Measurements from ENCODE around the gene SLC49A3.
"Not testable (repeated sequence)": the region's sequence is repeated elsewhere in the genome, so short reads cannot be mapped to it uniquely, and the experiment has no call there.

SLC49A3 gene

GRCh38 chr4:688854-689681 is at the start of gene SLC49A3:
Gene SLC49A3, minus strand, starts transcription at chr4:689151. Its CDS starts 24 bp downstream, at chr4:689127.
- peak in 3 of 10 donors; percentile 58 to 86 (median 72) for DNase-seq
- intact Hi-C loops (cut with DNase I): no loop called here

- peak in 2 of 10 donors; percentile 39 to 72 for DNase-seq
- intact Hi-C loops (cut with DNase I): not testable (repeated sequence)
Measured at GRCh38 chr4:736561-736960, 47.6 kb upstream of the SLC49A3 start.

- intact Hi-C loops (cut with DNase I): no loop called here
- DNase-seq: peak in 2 of 10 donors; percentile 39 to 81
Measured at GRCh38 chr4:735583-735982, 46.6 kb upstream of the SLC49A3 start.

- DNase-seq: peak in 2 of 10 donors; percentile 52 to 57
- intact Hi-C loops (cut with DNase I): no loop called here
Measured at GRCh38 chr4:734951-735350, 46.0 kb upstream of the SLC49A3 start.

- peak in 2 of 10 donors; percentile 12 to 67 for DNase-seq
- intact Hi-C loops (cut with DNase I): no loop called here
Measured at GRCh38 chr4:734075-734474, 45.1 kb upstream of the SLC49A3 start.

GRCh38 chr4:733631-733980 is 44.7 kb upstream of the SLC49A3 start:
- DNase-seq: peak in 1 of 10 donors; percentile 58
- intact Hi-C loops (cut with DNase I): no loop called here

GRCh38 chr4:732911-733630 is 44.1 kb upstream of the SLC49A3 start:
- DNase-seq: peak in 2 of 10 donors; percentile 55 to 74
- intact Hi-C loops (cut with DNase I): no loop called here

- intact Hi-C loops (cut with DNase I): no loop called here
- DNase-seq: no peak
Measured at GRCh38 chr4:732486-732885, 43.5 kb upstream of the SLC49A3 start.

GRCh38 chr4:731954-732353 is 43.0 kb upstream of the SLC49A3 start:
- intact Hi-C loops (cut with DNase I); DNase-seq: not testable (repeated sequence)

GRCh38 chr4:730946-731904 is 42.3 kb upstream of the SLC49A3 start:
- intact Hi-C loops (cut with DNase I); DNase-seq: not testable (repeated sequence)

GRCh38 chr4:730511-730910 is 41.6 kb upstream of the SLC49A3 start:
- intact Hi-C loops (cut with DNase I): no loop called here
- DNase-seq: no peak

- intact Hi-C loops (cut with DNase I): no loop called here
- no peak for DNase-seq
Measured at GRCh38 chr4:729336-730315, 40.7 kb upstream of the SLC49A3 start.

- intact Hi-C loops (cut with DNase I): no loop called here
- no peak for DNase-seq
Measured at GRCh38 chr4:727576-727975, 38.6 kb upstream of the SLC49A3 start.

- peak in 3 of 10 donors; percentile 14 to 82 (median 20) for DNase-seq
- intact Hi-C loops (cut with DNase I): no loop called here
Measured at GRCh38 chr4:726838-727237, 37.9 kb upstream of the SLC49A3 start.

GRCh38 chr4:726235-726787 is 37.4 kb upstream of the SLC49A3 start:
- DNase-seq: peak in 2 of 10 donors; percentile 25 to 79
- intact Hi-C loops (cut with DNase I): no loop called here

- peak in 2 of 10 donors; percentile 26 to 76 for DNase-seq
- intact Hi-C loops (cut with DNase I): no loop called here
Measured at GRCh38 chr4:725391-726234, 36.7 kb upstream of the SLC49A3 start.

- DNase-seq: peak in 1 of 10 donors; percentile 43
- intact Hi-C loops (cut with DNase I): no loop called here
Measured at GRCh38 chr4:723751-724530, 35.0 kb upstream of the SLC49A3 start.
